HG03103 (cell line): Measurements from ENCODE around the gene MMP13.

Experiments used
- ATAC-seq: cut with Tn5 transposase; IDR thresholded peaks from one replicate; pipeline ENCODE4 v1.9.1; 2021; ENCODE audit warnings: low read depth; ENCODE audit not compliant: unreplicated experiment

The MMP13 gene

GRCh38 chr11:102936864-102937509 is 18.5 kb downstream of the MMP13 start:
- ATAC-seq = no peak

- no peak for ATAC-seq
These were observed 20.0 kb downstream of the MMP13 start for GRCh38 chr11:102935514-102935913.

- ATAC-seq = no peak
These were observed 20.8 kb downstream of the MMP13 start for GRCh38 chr11:102934735-102935134.

GRCh38 chr11:102933627-102934026 is 21.9 kb downstream of the MMP13 start:
- peak; percentile 42 for ATAC-seq

GRCh38 chr11:102932678-102933077 is 22.9 kb downstream of the MMP13 start:
- no peak for ATAC-seq

GRCh38 chr11:102930451-102930850 is 25.1 kb downstream of the MMP13 start:
- no peak for ATAC-seq

GRCh38 chr11:102929972-102930371 is 25.6 kb downstream of the MMP13 start:
- no peak for ATAC-seq

- no peak for ATAC-seq
These were observed 26.4 kb downstream of the MMP13 start for GRCh38 chr11:102929166-102929565.

GRCh38 chr11:102928247-102928646 is 27.3 kb downstream of the MMP13 start:
- no peak for ATAC-seq

GRCh38 chr11:102927624-102927990 is 27.9 kb downstream of the MMP13 start:
- no peak for ATAC-seq

- no peak for ATAC-seq
These were observed 28.4 kb downstream of the MMP13 start for GRCh38 chr11:102926961-102927623.

- no peak for ATAC-seq
These were observed 29.0 kb downstream of the MMP13 start for GRCh38 chr11:102926517-102926916.

GRCh38 chr11:102925988-102926387 is 29.5 kb downstream of the MMP13 start:
- ATAC-seq = no peak

- ATAC-seq = no peak
These were observed 30.6 kb downstream of the MMP13 start for GRCh38 chr11:102924851-102925380.

- ATAC-seq = no peak
These were observed 33.8 kb downstream of the MMP13 start for GRCh38 chr11:102921587-102922220.

- ATAC-seq = peak; percentile 89
These were observed 35.3 kb downstream of the MMP13 start for GRCh38 chr11:102920118-102920684.

- ATAC-seq = no peak
These were observed 40.5 kb downstream of the MMP13 start for GRCh38 chr11:102915044-102915375.

- ATAC-seq = no peak
These were observed 41.1 kb downstream of the MMP13 start for GRCh38 chr11:102914238-102915043.

GRCh38 chr11:102912482-102912830 is 43.1 kb downstream of the MMP13 start:
- ATAC-seq = no peak

GRCh38 chr11:102911758-102912481 is 43.6 kb downstream of the MMP13 start:
- ATAC-seq = no peak
